GM19455 (cell line): ENCODE results near the gene ZNF319.

Experiments
- ATAC-seq: cut with Tn5 transposase; IDR thresholded peaks from one replicate; pipeline ENCODE4 v1.9.1; 2021; ENCODE audit not compliant: unreplicated experiment

ZNF319 gene

DNA sequence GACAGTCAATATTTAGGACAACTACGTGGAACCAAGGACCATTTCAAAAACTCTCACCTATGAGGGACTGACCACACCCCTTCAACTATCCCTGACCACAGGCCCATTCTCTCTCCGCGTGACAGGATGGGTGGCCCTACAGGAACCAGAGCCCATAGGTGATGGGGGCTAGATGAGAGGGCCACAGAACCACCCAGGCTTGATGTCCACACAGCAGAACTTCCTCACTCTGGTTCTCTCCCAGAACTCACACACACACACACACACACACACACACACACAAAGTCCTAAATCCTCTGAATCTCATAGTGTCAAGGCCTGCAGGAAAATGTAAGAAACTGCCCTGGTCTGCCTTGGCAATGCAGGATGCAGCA, 1.5 kb downstream of the ZNF319 start:
- no peak for ATAC-seq

DNA sequence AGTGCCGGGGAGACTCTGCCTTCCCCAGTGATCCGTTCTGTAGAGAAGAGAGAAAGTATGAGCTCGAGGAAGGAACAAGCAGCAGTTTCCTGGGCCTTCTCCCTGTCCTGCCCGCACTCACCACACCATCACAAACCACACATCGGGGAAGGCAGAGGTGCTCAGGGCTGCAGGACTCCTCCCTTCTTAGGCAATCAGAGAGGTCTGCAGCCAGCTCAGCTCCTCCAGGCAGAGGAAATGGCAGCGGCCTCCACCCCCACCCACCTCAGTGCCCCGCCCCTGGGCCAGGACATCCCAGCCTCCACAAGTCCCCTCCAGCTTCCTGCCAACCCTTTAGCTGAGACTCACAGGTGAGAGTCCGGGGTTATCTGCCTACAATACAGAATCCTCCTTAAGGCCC, 2.0 kb downstream of the ZNF319 start:
- no peak for ATAC-seq

DNA sequence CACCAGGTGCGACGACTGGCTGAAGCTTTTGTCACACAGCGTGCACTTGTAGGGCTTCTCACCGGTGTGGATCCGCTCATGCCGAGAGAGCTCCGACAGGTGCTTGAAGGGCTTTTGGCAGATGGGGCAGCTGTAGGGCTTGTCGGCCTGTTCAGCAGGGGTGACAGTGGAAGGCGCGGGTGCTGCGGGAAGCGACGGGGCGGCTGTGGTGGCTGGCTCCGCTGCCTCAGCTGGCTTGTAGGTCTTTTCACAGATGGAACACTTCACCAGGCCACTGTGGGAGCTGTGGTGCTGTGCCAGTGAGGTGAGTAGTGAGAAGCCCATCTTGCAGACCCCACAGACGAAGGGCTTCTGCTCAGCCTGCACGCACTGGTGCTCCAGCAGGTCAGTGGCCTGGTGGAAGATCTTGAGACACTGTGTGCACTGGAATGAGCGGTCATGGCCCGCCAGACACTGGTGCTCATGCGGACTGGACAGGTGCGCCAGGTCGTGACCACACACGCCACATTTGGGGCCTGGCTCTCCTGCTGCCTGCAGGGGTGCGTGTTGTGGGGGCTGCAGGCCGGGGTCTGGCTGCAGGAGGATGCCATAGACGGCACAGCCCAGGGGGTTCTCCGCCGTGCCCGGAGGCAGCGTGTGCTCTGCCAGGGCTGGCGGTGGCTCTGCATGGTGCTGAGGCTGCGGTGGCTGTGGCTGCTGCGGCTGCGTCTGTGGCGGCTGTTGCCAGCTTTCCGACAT, 2.8 kb downstream of the ZNF319 start:
- no peak for ATAC-seq

DNA sequence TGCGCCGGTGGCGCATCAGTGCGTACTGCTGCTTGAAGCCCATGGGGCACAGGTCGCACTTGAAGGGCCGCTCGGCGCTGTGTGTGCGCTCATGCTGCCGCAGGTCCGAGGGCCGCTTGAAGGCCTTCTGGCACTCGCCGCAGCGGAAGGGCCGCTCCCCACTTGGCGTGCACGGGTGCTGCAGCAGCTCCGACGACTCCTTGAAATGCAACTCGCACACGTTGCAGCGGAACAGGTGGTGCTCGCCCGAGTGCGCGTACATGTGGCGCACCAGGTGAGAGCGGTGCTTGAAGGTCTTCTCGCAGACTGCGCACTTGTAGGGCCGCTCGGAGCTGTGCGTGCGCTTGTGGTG, 3.3 kb downstream of the ZNF319 start:
- ATAC-seq: no peak

DNA sequence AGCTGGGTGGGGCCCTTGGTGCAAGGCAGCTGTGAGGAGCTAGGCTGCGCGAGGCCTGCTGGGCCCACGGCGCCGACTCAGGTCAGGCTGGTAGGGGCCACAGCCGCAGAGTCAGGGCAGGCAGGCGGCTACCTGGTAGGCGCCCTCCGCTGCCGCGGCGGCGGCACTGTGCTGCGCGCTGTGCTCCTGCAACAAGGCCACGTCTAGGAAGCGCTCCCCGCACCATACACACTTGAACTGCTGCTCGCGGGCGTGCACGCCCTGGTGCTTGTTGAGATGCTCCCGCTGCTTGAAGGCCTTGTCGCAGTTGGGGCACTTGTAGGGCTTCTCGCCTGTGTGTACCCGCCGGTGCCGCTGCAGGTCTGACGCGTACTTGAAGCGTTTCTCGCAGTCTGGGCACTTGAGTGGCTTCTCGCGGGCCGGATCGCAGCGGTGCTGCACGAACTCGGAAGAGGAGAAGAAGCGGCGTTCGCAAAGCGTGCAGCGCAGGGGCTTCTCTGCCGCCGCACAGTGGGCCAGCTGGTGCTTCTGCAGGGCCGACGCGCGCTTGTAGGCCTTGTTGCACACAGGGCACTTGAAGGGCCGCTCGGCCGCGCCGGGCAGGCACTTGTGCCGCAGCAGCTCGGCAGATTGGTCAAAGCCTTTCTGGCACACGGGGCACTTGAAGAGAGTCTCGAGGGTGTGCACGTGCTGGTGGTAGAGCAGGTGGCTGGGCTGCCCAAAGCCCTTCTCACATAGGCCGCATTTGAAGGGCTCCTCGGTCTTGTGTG, 3.9 kb downstream of the ZNF319 start:
- no peak for ATAC-seq

DNA sequence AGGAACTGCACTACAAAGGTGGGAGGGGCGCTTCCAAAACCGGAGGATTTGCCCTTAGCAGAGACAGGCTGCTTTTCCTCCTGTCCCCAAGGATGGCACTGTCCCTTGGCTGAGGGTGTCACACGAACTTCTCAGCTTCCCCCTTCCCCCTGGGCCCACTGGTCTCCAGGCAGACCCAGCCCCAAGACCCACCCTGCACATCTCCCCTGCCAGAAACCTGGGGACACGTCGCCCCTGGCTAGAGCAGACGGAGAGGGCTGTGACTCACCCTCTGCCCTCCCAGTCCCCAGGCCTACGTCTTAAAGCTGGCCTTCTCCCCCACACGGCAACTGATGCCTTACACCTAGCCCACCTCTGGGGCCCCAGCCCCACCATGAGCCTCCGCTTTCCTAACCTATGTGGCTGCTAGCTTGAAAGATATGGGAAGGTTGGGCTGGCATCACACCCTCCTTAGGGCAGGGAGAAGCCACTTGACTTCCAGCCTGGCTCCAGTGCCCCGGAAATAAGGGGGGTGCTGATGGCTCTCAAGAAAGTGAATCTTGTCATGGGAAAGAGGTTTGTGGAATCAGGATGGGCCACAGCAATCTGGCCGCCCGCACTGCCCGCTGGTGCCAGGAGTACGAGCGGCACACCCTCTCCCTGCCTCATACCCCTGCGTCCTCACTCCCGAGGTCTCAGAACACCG, 4.6 kb downstream of the ZNF319 start:
- ATAC-seq: no peak

DNA sequence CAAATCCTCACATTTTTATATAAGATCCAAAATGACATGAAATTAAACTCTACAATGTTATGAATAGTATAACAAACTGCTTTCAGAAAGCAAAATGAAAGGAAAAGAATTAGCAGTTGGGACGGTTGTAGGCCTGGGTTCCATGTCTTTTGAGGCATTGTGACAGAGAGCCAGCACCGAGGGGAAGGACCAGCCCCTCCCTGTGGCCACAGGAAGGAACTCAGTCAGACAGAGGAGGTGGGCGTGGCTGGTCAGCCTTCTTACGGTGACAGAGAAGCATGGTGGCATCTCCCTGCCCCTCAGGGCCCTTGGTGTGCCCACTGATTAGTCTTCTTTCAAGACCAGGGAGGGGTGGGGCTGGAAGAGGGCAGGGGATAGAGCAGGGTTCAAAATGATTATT, 5.7 kb downstream of the ZNF319 start:
- ATAC-seq: no peak

DNA sequence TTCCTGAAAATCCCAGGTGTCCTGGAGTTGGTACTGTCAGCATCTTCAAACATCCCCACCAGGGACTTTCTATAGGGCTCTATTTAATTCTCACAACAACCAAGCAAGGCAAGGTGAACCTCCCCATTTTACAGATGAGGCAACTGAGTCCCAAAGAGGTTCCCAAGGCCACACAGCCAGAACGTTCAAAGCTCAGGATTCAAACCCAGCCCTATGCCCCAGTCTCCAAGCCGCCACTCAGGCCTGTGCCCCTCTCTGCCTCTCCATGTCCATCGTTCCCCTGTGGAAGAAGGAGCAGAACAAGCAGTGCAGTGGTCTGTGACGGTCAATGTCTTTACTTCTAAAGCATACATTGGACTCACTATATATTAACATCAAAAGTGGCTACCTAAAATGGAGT, 6.1 kb downstream of the ZNF319 start:
- no peak for ATAC-seq

DNA sequence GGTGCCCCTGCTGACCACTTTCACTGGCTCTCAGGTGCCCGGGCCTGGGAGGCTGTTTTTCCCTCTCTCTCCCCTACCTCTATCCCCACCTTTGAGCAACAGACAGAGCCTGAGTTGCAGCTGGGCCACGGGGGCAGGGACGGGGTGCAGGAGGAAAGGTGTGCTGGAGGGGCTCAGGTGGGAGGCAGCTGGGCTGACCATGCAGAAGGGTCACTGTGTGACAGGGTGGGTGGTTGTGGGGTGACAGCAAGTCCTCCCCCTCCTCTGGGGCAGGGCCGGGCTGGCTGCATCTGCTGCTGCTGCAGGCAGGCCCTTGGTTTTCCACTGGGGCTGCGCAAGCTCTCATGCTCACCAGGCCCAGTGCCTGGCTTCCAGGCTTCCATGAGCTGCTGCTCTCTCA, 6.6 kb downstream of the ZNF319 start:
- ATAC-seq: no peak

DNA sequence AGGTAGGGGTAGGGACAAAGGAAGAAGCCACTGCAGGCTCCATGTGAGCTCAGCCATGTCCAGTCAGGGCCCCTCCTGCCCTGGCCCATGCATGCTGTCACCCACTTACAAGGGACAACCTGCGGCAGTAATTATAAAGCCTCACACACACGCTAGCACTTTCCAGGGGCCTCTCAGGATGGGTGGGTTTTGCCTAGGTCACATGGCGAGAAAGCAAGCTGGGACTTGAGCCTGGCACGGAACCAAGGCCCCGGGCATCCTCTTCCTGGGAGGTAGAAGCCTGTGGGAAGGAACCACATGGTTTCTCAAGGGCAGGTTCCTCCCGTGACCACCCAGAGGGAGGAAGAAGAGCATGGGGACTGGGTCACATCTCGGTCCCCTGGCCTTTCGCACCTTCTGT, 7.0 kb downstream of the ZNF319 start:
- ATAC-seq: no peak

DNA sequence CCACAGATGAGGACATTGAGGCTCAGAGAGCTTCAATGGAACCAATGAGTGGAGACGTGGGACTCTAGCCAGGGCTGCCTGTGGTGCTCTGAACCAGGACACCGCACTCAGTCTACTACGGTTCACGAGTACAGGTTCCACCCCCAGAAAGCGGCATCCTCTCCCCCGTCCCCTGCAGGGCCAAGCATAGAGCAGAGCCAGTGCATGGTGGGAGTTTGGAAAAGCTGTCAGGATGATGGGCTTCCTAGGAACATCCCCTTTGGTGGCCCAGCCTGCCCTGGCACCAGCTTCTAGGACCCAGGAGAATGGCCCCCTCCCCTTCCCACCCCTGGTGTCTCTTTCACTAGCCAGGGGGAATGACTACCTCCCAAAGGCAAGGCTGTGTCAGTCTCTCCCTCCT, 8.4 kb downstream of the ZNF319 start:
- no peak for ATAC-seq

DNA sequence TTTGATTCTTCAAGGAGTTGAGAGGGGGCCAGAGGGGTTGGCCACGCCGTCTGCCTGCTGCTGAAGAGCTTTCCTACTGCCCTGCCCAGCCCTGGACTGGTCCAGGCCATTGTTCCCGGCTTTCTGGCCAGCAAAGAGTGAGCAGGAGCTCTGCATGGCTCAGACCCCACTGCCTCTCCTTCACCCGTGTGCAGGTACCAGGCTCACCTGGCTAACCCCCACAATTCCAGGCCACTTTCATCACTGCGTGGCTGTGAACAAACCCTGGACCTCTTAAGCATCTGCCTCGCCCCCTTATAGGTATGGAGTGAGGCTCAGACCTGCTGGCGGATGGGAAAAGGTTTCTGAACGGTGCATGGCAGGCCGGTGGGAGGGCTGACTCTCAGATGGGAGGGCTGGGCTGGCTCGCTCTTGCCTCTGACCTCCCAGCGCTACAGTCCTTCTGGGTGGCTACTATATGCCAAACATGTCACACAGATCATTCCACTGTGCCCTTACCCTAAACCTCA, 8.9 kb downstream of the ZNF319 start:
- no peak for ATAC-seq

DNA sequence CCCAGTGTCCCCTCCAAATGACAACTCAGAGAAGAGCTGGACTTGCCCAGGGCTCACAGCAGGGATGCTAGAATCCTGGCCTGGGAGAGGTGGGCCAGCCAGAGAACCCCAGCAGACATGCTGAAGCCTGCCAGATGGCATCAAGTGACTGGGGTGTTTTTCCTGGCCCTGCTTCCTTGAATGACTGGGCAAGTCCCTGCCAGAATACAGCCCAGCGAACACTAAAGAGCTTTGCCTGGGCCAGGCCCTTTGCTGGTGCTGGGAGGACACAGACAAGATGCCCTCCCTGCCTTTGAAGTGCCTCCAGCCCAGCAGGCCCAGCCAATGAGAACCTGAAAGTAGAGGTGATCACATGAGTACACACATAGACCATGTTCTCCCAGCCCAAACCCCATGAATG, 11.5 kb downstream of the ZNF319 start:
- no peak for ATAC-seq

DNA sequence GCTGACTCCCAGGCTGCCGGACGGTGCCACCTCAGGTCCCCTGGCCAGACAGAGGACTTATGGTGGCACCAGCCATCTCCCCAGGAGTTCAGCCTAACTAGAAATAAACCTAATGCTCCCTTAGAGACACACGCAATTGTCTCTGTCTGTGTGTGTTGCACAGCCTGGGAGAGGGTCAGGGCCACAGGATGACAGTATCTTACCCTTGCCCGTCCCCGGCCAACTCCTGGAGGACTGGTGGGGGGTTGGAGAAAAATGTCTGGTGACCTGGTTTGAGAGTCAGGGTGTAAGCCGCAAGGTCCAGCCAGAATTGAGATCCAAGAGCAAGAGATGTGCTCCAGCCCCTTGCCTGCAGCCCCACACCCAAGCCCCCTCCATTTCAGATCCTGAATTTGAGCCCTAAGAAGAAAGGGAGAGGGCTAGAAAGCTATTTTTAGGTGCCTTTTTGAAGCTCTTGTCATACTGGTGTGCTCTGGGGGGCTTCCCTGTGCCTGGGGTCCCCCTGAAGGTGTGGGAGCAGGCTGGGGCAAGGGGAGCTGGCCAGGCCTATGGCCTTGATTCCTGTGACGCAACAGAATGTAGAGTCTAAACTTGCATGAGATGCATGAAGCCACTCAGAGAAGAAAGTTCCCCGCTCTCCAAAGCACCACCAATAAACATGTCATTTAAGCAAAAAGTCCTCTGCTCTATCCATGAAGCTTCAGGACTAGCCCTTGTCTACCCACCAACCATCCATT, 12.9 kb downstream of the ZNF319 start:
- no peak for ATAC-seq

DNA sequence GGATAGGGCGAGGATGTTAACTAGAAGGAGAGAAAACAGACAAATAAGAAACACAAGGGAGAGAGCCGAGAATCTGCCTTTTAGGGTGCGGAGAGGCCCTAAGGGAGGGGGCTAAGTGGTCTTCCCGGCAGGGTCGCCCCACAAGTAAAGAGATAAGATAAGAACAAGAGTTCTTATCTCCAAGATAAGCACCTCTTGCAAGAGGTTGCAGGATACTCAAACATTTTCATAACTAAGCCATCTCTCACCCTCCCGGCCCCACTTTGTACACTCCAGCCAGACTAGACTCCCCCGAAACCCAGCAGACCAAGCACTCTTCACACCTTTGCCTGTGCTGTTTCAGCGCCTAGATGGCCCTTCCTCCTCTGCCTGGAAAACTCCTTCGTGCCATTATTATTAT, 14.3 kb downstream of the ZNF319 start:
- no peak for ATAC-seq

DNA sequence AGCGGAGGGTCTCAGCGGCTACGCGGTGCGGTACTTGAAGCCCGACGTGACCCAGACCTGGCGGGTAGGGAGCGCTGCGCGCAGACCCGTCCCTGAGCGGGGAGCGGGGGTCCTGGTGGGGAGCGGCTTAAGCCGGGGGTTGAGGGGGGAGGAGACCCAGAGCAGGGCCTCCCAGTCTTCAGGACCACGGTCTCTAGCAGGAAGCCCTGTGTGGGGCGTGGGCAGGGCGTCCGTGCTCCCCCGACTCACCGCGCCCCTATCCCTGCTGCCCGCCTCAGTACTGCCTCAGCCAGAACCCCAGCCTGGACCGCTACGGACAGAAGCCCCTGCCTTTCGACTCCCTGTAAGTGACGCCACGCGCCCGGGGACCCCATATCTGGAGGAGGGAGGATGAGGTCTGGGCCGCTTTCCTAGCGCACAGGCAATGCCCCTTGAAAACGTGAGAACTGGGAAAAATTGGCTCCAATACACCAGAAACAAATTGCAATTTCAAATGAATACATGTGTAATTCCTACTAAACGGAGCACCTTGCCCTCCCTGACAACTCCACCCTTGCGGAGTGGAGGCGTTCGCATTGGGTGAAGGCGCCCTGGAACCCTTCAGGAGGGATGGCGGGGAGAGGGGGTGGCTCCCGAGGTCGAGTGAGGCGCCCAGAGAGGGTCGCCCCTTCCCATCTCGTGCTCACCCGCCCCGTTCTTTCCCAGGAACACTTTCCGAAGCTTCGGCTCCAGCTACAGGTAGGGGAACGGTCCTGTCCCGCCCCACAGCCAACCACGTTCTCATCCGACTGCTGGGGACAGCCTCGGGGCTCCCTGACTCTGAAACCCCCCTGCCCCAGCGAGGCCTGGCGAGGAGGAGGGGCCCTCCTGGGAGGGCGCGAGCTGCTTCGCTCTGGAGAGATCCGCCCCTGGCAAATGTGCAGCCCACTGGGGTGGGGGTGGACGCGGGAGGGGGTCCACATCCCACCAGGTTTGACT, 15.0 kb downstream of the ZNF319 start:
- no peak for ATAC-seq

DNA sequence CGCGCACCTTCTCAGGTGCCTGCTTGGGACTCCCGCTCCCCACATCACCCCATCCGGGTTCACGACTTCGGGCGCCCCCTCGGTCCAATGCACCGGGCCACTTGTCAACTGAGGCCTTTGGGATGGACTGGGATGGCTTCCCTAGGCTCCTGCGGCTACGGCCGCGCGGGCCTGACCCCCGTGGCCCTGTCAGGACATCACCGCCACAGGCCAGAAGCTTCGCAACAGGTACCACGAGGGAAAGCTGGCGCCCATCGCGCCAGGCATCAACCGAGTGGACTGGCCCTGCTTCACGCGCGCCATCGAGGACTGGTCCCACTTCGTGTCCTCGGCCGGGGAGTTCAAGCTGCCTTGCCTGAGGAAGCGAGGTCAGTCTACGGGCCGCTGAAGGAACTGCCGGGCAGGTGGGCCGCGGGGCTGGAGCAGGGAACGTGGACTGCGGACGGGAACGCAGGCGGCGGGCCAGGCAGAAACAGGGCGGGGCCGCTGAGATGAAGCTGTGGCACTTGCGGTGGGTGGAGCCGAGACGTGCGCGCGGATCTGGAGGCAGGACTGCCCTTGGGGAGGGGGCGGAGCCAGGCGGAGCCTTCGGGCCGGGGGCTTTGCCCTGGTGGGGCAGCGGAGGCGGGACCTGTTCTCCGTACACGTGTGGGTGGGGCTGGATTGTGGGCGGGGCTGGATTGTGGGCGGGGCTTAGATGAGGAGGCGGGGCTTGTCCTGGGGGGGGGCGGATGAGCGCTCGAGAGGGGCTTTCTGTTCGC, 15.8 kb downstream of the ZNF319 start:
- ATAC-seq: peak; percentile 53

DNA sequence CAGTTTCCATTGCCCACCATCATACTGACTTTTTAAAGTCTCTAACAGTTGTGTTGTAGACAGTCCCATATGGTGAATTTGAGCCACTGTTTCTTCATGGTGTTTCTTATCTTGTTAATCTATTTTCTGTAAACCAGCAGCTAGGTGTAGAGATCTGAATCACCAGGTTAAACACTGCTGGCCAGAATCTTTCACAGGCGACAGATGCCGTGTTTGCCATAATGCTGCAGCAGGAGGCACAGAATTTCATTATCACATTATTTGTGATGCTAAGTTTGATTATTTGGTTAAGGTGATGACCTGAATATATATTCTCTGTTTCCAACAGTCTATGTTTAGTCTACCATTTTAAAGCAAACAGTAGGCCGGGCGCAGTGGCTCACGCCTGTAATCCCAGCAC, 18.1 kb downstream of the ZNF319 start:
- ATAC-seq: no peak

DNA sequence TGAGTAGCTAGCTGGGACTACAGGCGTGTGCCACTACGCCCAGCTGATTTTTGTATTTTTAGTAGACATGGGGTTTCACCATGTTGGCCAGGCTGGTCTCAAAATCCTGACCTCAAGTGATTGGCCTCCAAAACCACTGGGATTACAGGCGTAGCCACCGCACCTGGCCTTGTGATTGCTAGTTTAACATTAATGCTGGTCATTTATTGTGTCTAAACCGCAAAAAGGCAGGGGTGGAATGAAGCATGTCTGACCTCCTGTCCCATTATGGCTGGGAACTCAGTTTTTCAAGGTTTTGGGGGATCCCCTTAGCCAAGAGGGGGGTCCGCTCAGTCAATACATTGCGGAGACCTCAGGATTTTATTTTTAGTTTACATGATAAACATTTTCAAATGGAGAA, 18.8 kb downstream of the ZNF319 start:
- ATAC-seq: no peak
